Astrocyte of the cerebellum (primary cell): ENCODE measurements around the gene SLC44A1.

Source experiments
- DNase-seq: peaks from one replicate; pipeline ENCODE4 v3.0.0-alpha.2; 2011; ENCODE audit warnings: low read depth
- H3K4me3 ChIP-seq: 2 replicates; pipeline ENCODE4 v1.5.1; 2011; ENCODE audit warnings: mild to moderate bottlenecking, low read depth, low read length, moderate library complexity
- CTCF ChIP-seq: IDR thresholded peaks from 2 replicates; pipeline ENCODE4 v1.5.1; 2012; ENCODE audit warnings: low read length, low read depth, moderate library complexity, mild to moderate bottlenecking; ENCODE audit errors: missing control alignments
- in situ Hi-C: cut with HindIII; loops from 2 replicates; pipeline ENCODE4 v1.10.0; 2017; ENCODE audit warnings: low sequenced_read_pairs

The SLC44A1 gene

GRCh38 chr9:105457560-105458294, 213.3 kb downstream of the SLC44A1 start:
- no peak for TF ChIP-seq CTCF
- no peak for DNase-seq
- H3K4me3 ChIP-seq: no peak overlapping the region
- in situ Hi-C loops: no loop called here

GRCh38 chr9:105458404-105458803, 214.0 kb downstream of the SLC44A1 start:
- TF ChIP-seq CTCF: no peak
- in situ Hi-C loops: no loop called here
- DNase-seq: no peak
- no peak overlapping the region for H3K4me3 ChIP-seq

GRCh38 chr9:105459336-105459735, 214.9 kb downstream of the SLC44A1 start:
- DNase-seq: no peak

GRCh38 chr9:105466898-105467455, 222.5 kb downstream of the SLC44A1 start:
- in situ Hi-C loops: no loop called here
- no peak for DNase-seq
- no peak overlapping the region for H3K4me3 ChIP-seq
- no peak for TF ChIP-seq CTCF

More at GRCh38 chr9:105459336-105459735, 214.9 kb downstream of the SLC44A1 start:
- in situ Hi-C loops: no loop called here
- H3K4me3 ChIP-seq: no peak overlapping the region
- TF ChIP-seq CTCF: no peak

GRCh38 chr9:105468875-105469274, 224.4 kb downstream of the SLC44A1 start:
- TF ChIP-seq CTCF: no peak
- no peak for DNase-seq
- H3K4me3 ChIP-seq: no peak overlapping the region
- in situ Hi-C loops: no loop called here

GRCh38 chr9:105473221-105473620, 228.8 kb downstream of the SLC44A1 start:
- no peak overlapping the region for H3K4me3 ChIP-seq
- no peak for TF ChIP-seq CTCF
- in situ Hi-C loops: no loop called here
- DNase-seq: no peak
